Tibial nerve (tissue), 4 donors: Measurements from ENCODE around the gene ZNF318. TPM values are rescaled to one million over a fixed set of nuclear protein-coding genes. Genes with fewer than 3 reads are reported as not detected.
"Not testable (repeated sequence)": the region's sequence is repeated elsewhere in the genome, so short reads cannot be mapped to it uniquely, and the experiment has no call there.

Experiments used
- DNase-seq, 2 donors: peaks; one replicate each; pipeline ENCODE4 v3.0.0-alpha.2; 2019; ENCODE audit warnings: low spot score in 2 of 2
- H3K27ac ChIP-seq, 4 donors: fragments of 200-600 bp; sonication (generic) in 3 of 4; one replicate each; pipeline ENCODE4 v1.5.1; 2017 to 2019; ENCODE audit warnings: mild to moderate bottlenecking in 1 of 4
- H3K27me3 ChIP-seq, 2 donors: fragments of 200-600 bp; sonication (generic) in 1 of 2; one replicate each; pipeline versions ENCODE4 v1.5.1 to v1.6.0; 2017 to 2019
- H3K36me3 ChIP-seq, 3 donors: fragments of 200-600 bp; sonication (generic); one replicate each; pipeline ENCODE4 v1.5.1; 2018 to 2019
- H3K4me1 ChIP-seq, 4 donors: fragments of 200-600 bp; sonication (generic) in 3 of 4; one replicate each; pipeline ENCODE4 v1.5.1; 2017 to 2019
- H3K4me3 ChIP-seq, 4 donors: fragments of 200-600 bp; sonication (generic) in 3 of 4; one replicate each; pipeline ENCODE4 v1.5.1; 2017 to 2019; ENCODE audit warnings: mild to moderate bottlenecking in 1 of 4, moderate library complexity in 1 of 4
- H3K9me3 ChIP-seq, 4 donors: fragments of 200-600 bp; sonication (generic) in 3 of 4; one replicate each; pipeline ENCODE4 v1.5.1; 2017 to 2019
- EP300 ChIP-seq, 2 donors: sonication (generic); formaldehyde crosslinking; IDR thresholded peaks; one replicate each; pipeline ENCODE4 v1.6.1; 2017; ENCODE audit warnings: antibody characterized with exemption in 2 of 2, mild to moderate bottlenecking in 1 of 2
- POLR2A ChIP-seq, 2 donors: fragments of 450-650 bp; IDR thresholded peaks; one replicate each; pipeline ENCODE4 v1.6.1; 2017; ENCODE audit warnings: antibody characterized with exemption in 2 of 2, mild to moderate bottlenecking in 2 of 2, moderate library complexity in 2 of 2
- WGBS, 2 donors: methylation state at CpG; one replicate each; pipeline ENCODE4 v1.1.5; 2018; 5-methylcytosine and 5-hydroxymethylcytosine counted together
- total RNA-seq, 4 donors: library from RNA; depleted of rRNA; stranded (reverse); fragments of >200 nt; gene quantifications; one replicate each; pipeline ENCODE4 v1.1.0, GENCODE V29; 2016
- TF ChIP-seq, protein P1 (sequence below), 5 experiments: fragments of 200-600 bp in 3 of 5; fragments of 450-650 bp in 2 of 5; sonication (generic) in 3 of 5; IDR thresholded peaks; one replicate each; pipeline ENCODE4 v1.5.1; 2016 to 2019; ENCODE audit warnings: antibody characterized with exemption in 5 of 5, mild to moderate bottlenecking in 3 of 5, moderate library complexity in 2 of 5

ZNF318 gene
- total RNA-seq, 4 donors from 2014 or later, result 18.4 to 26.4 (median 22.9) TPM

GRCh38 chr6:43306086-43306485 is 63.4 kb downstream of the ZNF318 start:
- WGBS, 2 donors, result 81 to 89% methylated on average over 7 of the region's 7 CpGs
- peaks cover 0 to 27% of the 10 kb centered on the region in 2 donors for H3K27me3 ChIP-seq

DNA sequence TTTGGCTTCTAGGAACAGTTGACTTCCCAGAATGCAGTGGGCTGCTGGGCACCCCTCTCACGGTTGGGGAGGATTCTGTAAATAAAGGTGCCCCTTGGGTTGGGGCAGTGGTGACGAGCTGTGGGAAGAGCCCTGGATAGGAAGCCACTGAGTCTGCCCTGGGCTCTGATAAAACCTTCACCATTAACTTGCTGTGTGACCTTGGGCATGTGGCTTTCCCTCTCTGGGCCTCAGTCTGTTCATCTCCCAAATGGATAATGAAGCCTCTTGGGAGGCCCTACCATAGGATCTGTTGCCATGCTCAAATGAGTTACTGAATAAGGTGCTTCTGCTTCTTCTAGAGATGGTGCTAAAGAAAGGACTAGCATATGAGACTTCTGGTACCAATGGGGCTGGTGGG is 64.6 kb downstream of the ZNF318 start:
- H3K9me3 ChIP-seq, result no peaks in the 10 kb centered on the region
- H3K36me3 ChIP-seq, result no peaks in the 10 kb centered on the region
- WGBS, 2 donors, result 89 to 92% methylated on average over 2 of the region's 2 CpGs
- no peak overlapping the region for H3K27ac ChIP-seq
- H3K4me1 ChIP-seq, result peaks cover 0 to 13% (median 3%) of the 10 kb centered on the region in 4 donors
- no peak for TF ChIP-seq POLR2A (IDR thresholded peaks at IDR 0.05)
- TF ChIP-seq, protein P1, sequence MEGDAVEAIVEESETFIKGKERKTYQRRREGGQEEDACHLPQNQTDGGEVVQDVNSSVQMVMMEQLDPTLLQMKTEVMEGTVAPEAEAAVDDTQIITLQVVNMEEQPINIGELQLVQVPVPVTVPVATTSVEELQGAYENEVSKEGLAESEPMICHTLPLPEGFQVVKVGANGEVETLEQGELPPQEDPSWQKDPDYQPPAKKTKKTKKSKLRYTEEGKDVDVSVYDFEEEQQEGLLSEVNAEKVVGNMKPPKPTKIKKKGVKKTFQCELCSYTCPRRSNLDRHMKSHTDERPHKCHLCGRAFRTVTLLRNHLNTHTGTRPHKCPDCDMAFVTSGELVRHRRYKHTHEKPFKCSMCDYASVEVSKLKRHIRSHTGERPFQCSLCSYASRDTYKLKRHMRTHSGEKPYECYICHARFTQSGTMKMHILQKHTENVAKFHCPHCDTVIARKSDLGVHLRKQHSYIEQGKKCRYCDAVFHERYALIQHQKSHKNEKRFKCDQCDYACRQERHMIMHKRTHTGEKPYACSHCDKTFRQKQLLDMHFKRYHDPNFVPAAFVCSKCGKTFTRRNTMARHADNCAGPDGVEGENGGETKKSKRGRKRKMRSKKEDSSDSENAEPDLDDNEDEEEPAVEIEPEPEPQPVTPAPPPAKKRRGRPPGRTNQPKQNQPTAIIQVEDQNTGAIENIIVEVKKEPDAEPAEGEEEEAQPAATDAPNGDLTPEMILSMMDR (IDR thresholded peaks at IDR 0.05), result no peak
- DNase-seq, result no peak
- H3K4me3 ChIP-seq, result no peak overlapping the region
- H3K27me3 ChIP-seq, result peaks cover 0 to 28% of the 10 kb centered on the region in 2 donors

More at GRCh38 chr6:43306086-43306485, 63.4 kb downstream of the ZNF318 start:
- Histone ChIP-seq H3K4me3 (no peak overlapping the region), H3K9me3 (no peaks in the 10 kb centered on the region), H3K36me3 (no peaks in the 10 kb centered on the region), H3K4me1 (peaks cover 0 to 13% (median 3%) of the 10 kb centered on the region in 4 donors), H3K27ac (no peak overlapping the region)
- DNase-seq, result no peak
- TF ChIP-seq, protein P1 (IDR thresholded peaks at IDR 0.05), result no peak
- TF ChIP-seq EP300 (IDR thresholded peaks at IDR 0.05), result no peak
- no peak for TF ChIP-seq POLR2A (IDR thresholded peaks at IDR 0.05)

GRCh38 chr6:43304361-43304760 is 65.1 kb downstream of the ZNF318 start:
- DNase-seq, result no peak
- no peak overlapping the region for H3K27ac ChIP-seq
- no peaks in the 10 kb centered on the region for H3K9me3 ChIP-seq
- H3K36me3 ChIP-seq, result no peaks in the 10 kb centered on the region
- H3K27me3 ChIP-seq, result peaks cover 0 to 33% of the 10 kb centered on the region in 2 donors
- no peak for TF ChIP-seq EP300 (IDR thresholded peaks at IDR 0.05)
- TF ChIP-seq POLR2A (IDR thresholded peaks at IDR 0.05), result no peak
- H3K4me3 ChIP-seq, result no peak overlapping the region
- peaks cover 0 to 13% (median 3%) of the 10 kb centered on the region in 4 donors for H3K4me1 ChIP-seq
- WGBS, 2 donors, result 70 to 78% methylated on average over 3 of the region's 3 CpGs

DNA sequence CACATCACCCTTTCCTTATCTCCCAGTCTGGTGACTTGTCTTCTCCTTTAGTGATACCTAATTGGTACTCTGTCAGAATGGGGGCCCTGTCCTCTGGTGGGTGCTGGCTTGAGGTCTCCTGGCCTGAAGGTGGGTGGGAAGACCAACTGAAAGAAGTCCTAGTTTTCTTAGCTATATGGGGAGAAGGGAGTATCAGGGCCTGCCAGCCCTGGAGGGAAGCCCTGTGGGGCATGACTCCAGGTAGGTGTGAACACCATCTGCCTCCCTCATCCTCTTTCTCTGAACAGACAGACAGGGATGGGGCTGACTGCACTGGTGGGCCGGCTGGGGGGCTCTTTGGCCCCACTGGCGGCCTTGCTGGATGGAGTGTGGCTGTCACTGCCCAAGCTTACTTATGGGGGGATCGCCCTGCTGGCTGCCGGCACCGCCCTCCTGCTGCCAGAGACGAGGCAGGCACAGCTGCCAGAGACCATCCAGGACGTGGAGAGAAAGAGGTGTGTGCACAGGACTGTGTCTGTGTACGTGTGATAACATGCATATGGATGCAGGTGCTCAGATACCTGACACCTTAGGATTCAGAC is 65.6 kb downstream of the ZNF318 start:
- Histone ChIP-seq H3K27ac (no peak overlapping the region), H3K4me3 (no peak overlapping the region), H3K4me1 (peaks cover 0 to 12% (median 3%) of the 10 kb centered on the region in 4 donors), H3K27me3 (peaks cover 0 to 35% of the 10 kb centered on the region in 2 donors), H3K9me3 (no peaks in the 10 kb centered on the region), H3K36me3 (no peaks in the 10 kb centered on the region)
- DNase-seq, result no peak
- TF ChIP-seq POLR2A (IDR thresholded peaks at IDR 0.05) (no peak), EP300 (IDR thresholded peaks at IDR 0.05) (no peak)
- TF ChIP-seq, protein P1 (IDR thresholded peaks at IDR 0.05), result no peak
- 83 to 84% methylated on average over 7 to 8 of the region's 8 CpGs for WGBS, 2 donors

DNA sequence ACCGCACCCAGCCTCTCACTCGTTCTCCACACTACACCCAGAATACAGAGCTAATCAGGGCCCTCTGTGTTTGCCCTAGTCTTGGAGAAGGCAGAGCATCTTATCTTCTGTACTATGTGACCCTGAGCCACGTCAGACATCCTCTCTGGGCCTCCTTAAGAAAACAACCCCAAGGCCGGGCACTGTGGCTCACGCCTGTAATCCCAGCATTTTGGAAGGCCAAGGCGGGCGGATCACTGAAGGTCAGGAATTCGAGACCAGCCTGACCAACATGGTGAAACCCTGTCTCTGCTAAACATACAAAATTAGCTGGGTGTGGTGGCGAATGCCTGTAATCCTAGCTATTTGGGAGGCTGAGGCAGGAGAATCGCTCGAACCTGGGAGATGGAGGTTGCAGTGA is 66.4 kb downstream of the ZNF318 start:
- 87 to 91% methylated on average over 11 of the region's 11 CpGs for WGBS, 2 donors
- peaks cover 0 to 35% of the 10 kb centered on the region in 2 donors for H3K27me3 ChIP-seq
- not testable (repeated sequence) for H3K27ac ChIP-seq, H3K4me1 ChIP-seq, H3K9me3 ChIP-seq, DNase-seq, H3K36me3 ChIP-seq, H3K4me3 ChIP-seq

GRCh38 chr6:43302126-43302525 is 67.3 kb downstream of the ZNF318 start:
- H3K36me3 ChIP-seq, result no peaks in the 10 kb centered on the region
- H3K4me1 ChIP-seq, result no peaks in the 10 kb centered on the region
- WGBS, 2 donors, result 66 to 67% methylated on average over 7 to 9 of the region's 19 CpGs
- no peak overlapping the region for H3K4me3 ChIP-seq
- peaks cover 0 to 34% of the 10 kb centered on the region in 2 donors for H3K27me3 ChIP-seq
- no peak overlapping the region for H3K27ac ChIP-seq
- no peak for DNase-seq
- TF ChIP-seq, protein P1 (IDR thresholded peaks at IDR 0.05), result no peak
- TF ChIP-seq EP300 (IDR thresholded peaks at IDR 0.05) (no peak), POLR2A (IDR thresholded peaks at IDR 0.05) (no peak)
- no peaks in the 10 kb centered on the region for H3K9me3 ChIP-seq
